Fibroblast of pulmonary artery (primary cell): ENCODE data around the gene SALL1.

Source experiments
- DNase-seq: peaks from one replicate; pipeline ENCODE4 v3.0.0-alpha.2; 2010; ENCODE audit warnings: low read depth
- H3K4me3 ChIP-seq: replicated peaks from 2 replicates; pipeline ENCODE4 v1.5.1; 2011; ENCODE audit warnings: low read depth, mild to moderate bottlenecking, control low read depth, low read length, moderate library complexity
- CTCF ChIP-seq: IDR thresholded peaks from 2 replicates; pipeline ENCODE4 v1.5.1; 2011; ENCODE audit warnings: mild to moderate bottlenecking, control low read depth, low read length, inconsistent platforms; ENCODE audit errors: missing control alignments

SALL1 gene

GRCh38 chr16:51107742-51108141, 43.3 kb downstream of the SALL1 start:
- no peak for DNase-seq
- no peak overlapping the region for H3K4me3 ChIP-seq
- TF ChIP-seq CTCF = no peak

GRCh38 chr16:51106535-51106934, 44.5 kb downstream of the SALL1 start:
- no peak for TF ChIP-seq CTCF
- no peak overlapping the region for H3K4me3 ChIP-seq
- no peak for DNase-seq

- TF ChIP-seq CTCF = no peak
- DNase-seq = no peak
- no peak overlapping the region for H3K4me3 ChIP-seq
Observed at GRCh38 chr16:51103590-51103989, 47.5 kb downstream of the SALL1 start.

GRCh38 chr16:51097729-51098128, 53.3 kb downstream of the SALL1 start:
- H3K4me3 ChIP-seq = no peak overlapping the region
- DNase-seq = no peak
- TF ChIP-seq CTCF = no peak

GRCh38 chr16:51095890-51096626, 55.0 kb downstream of the SALL1 start:
- no peak for TF ChIP-seq CTCF
- no peak for DNase-seq

GRCh38 chr16:51095084-51095881, 55.8 kb downstream of the SALL1 start:
- no peak for TF ChIP-seq CTCF
- no peak overlapping the region for H3K4me3 ChIP-seq
- DNase-seq = no peak

More at GRCh38 chr16:51095890-51096626, 55.0 kb downstream of the SALL1 start:
- H3K4me3 ChIP-seq = no peak overlapping the region
